Left hindlimb (tissue), 1 donor: ENCODE measurements around the gene KANTR.

ENCODE experiments used
- DNase-seq: peaks from one replicate; pipeline ENCODE4 v3.0.0-alpha.2; 2018

KANTR gene

GRCh38 chrX:53093748-53094581 lies at the start of gene KANTR:
TSS of gene KANTR (plus strand) at chrX:53094142. CDS start at chrX:53124273, 30,131 bp downstream.
- peak; percentile 92 for DNase-seq

- DNase-seq: no peak
Measured at GRCh38 chrX:53044995-53045394, 48.9 kb upstream of the KANTR start.

- DNase-seq: no peak
Measured at GRCh38 chrX:53047228-53047627, 46.7 kb upstream of the KANTR start.

GRCh38 chrX:53048169-53049126 lies 45.5 kb upstream of the KANTR start, which contains the start of gene GPR173:
TSS of gene GPR173 (plus strand) at chrX:53048789. CDS start at chrX:53076622, 27,833 bp downstream.
- peak; percentile 88 for DNase-seq

GRCh38 chrX:53049127-53049517 lies 44.8 kb upstream of the KANTR start:
- DNase-seq: no peak

GRCh38 chrX:53050841-53051240 lies 43.1 kb upstream of the KANTR start:
- DNase-seq: no peak

- DNase-seq: no peak
Measured at GRCh38 chrX:53055244-53055849, 38.6 kb upstream of the KANTR start.

GRCh38 chrX:53056292-53056691 lies 37.6 kb upstream of the KANTR start:
- DNase-seq: no peak

- DNase-seq: no peak
Measured at GRCh38 chrX:53065104-53065503, 28.8 kb upstream of the KANTR start.

GRCh38 chrX:53071064-53071463 lies 22.9 kb upstream of the KANTR start:
- no peak for DNase-seq

- DNase-seq: no peak
Measured at GRCh38 chrX:53071604-53072417, 22.1 kb upstream of the KANTR start.

- no peak for DNase-seq
Measured at GRCh38 chrX:53072418-53073114, 21.4 kb upstream of the KANTR start.

GRCh38 chrX:53073115-53073586 lies 20.8 kb upstream of the KANTR start:
- no peak for DNase-seq

- no peak for DNase-seq
Measured at GRCh38 chrX:53075011-53075410, 18.9 kb upstream of the KANTR start.

GRCh38 chrX:53076671-53077070 lies 17.3 kb upstream of the KANTR start:
- no peak for DNase-seq

GRCh38 chrX:53077207-53078197 lies 16.4 kb upstream of the KANTR start:
- no peak for DNase-seq

GRCh38 chrX:53078943-53079342 lies 15.0 kb upstream of the KANTR start:
- DNase-seq: no peak

GRCh38 chrX:53080628-53081580 lies 13.0 kb upstream of the KANTR start:
- no peak for DNase-seq
